Activated CD8-positive, alpha-beta T cell treated with anti-CD3 and anti-CD28 coated beads for 36 hours (primary cell): ENCODE measurements around the gene CCDC97. TPM values are rescaled to one million over a fixed set of nuclear protein-coding genes. Genes with fewer than 3 reads are reported as not detected.
A peak's percentile ranks its signal among the peaks of the same experiment; 100 is the strongest.

Experiments
- ATAC-seq: fragments of 200-7000 bp; cut with Tn5 transposase; one replicate; pipeline ENCODE4 v1.10.0; 2021; ENCODE audit warnings: mild to moderate bottlenecking, moderate library complexity
- CTCF ChIA-PET: fragments of 350-600 bp; sonication (Branson Sonifier 250); formaldehyde crosslinking; loops from one replicate; lab custom pipeline; 2021; ENCODE audit warnings: antibody characterized with exemption; lab: Charles Lee
- POLR2A ChIA-PET: fragments of 350-600 bp; sonication (Branson Sonifier 250); formaldehyde crosslinking; loops from one replicate; lab custom pipeline; 2021; ENCODE audit warnings: antibody characterized with exemption; lab: Charles Lee
- DNase-seq: peaks from one replicate; pipeline ENCODE4 v3.0.0-alpha.2; 2020
- H3K27ac Mint-ChIP-seq: one replicate; pipeline ENCODE4 v1.8.0; 2021; ENCODE audit warnings: mild to moderate bottlenecking, mixed read lengths
- H3K27me3 Mint-ChIP-seq: one replicate; pipeline ENCODE4 v1.8.0; 2021; ENCODE audit warnings: mixed read lengths
- H3K36me3 Mint-ChIP-seq: one replicate; pipeline ENCODE4 v1.8.0; 2021; ENCODE audit warnings: low read depth, mixed read lengths
- H3K4me1 Mint-ChIP-seq: one replicate; pipeline ENCODE4 v1.8.0; 2021; ENCODE audit warnings: low read depth, mixed read lengths
- H3K4me3 Mint-ChIP-seq: one replicate; pipeline ENCODE4 v1.8.0; 2021; ENCODE audit warnings: mild to moderate bottlenecking, moderate library complexity, mixed read lengths
- H3K9me3 Mint-ChIP-seq: one replicate; pipeline ENCODE4 v1.8.0; 2021; ENCODE audit warnings: mixed read lengths
- intact Hi-C: fragments of 100-400 bp; cut with micrococcal nuclease; formaldehyde crosslinking; loops from one replicate; pipeline ENCODE4 v1.10.0; 2022
- total RNA-seq, 2 experiments: library from RNA; stranded (reverse); gene quantifications; one replicate each; pipeline ENCODE4 v1.2.3, GENCODE V29; 2021
- TF ChIP-seq, protein P1 (sequence below): fragments of 200-600 bp; IDR thresholded peaks from one replicate; pipeline ENCODE4 v1.8.0; 2022; ENCODE audit warnings: antibody characterized with exemption, mild to moderate bottlenecking

CCDC97 gene
- total RNA-seq, 2 experiments from 2014 or later = 15.9 to 20.4 TPM

DNA sequence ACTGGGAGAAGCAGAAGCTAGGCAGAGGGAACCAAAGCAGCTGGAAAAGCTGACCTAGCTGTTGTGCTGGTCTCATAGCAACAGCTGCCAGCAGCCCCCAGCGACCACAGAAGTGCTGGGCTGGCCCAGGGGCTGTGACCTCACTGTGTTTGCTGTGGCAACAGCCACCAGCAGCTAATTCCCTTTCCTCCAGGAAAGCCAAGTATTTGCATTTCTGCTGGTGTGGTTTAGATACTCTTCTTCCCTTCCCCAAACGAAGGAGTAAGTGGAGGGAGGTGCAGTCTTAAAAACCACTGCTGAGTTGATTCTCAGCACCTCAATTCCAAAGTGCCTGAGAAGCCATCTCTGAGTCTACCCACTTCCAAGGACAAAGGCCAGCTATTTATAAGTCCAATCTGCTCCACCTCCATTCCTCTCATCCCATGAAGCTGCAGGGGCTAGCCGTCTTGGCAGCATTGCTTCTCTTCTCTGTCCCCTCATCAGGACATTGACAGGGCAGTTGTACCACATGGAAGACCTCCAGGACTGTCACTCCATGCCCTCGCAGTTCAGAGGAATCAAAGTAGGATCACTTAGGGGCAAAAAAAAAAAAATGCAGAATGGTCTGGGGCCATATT is 11.5 kb upstream of the CCDC97 start:
- CTCF ChIA-PET = interaction anchor here (2.6 kb wide), 1 partner anchor 9 kb away, joined by 18 read pairs; no protein-coding TSS in a partner anchor
- ATAC-seq (no peak), DNase-seq (peak; percentile 33)
- TF ChIP-seq, protein P1, sequence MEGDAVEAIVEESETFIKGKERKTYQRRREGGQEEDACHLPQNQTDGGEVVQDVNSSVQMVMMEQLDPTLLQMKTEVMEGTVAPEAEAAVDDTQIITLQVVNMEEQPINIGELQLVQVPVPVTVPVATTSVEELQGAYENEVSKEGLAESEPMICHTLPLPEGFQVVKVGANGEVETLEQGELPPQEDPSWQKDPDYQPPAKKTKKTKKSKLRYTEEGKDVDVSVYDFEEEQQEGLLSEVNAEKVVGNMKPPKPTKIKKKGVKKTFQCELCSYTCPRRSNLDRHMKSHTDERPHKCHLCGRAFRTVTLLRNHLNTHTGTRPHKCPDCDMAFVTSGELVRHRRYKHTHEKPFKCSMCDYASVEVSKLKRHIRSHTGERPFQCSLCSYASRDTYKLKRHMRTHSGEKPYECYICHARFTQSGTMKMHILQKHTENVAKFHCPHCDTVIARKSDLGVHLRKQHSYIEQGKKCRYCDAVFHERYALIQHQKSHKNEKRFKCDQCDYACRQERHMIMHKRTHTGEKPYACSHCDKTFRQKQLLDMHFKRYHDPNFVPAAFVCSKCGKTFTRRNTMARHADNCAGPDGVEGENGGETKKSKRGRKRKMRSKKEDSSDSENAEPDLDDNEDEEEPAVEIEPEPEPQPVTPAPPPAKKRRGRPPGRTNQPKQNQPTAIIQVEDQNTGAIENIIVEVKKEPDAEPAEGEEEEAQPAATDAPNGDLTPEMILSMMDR = no peak
- H3K4me3 Mint-ChIP-seq = no peak overlapping the region
- intact Hi-C loops = no loop called here
- POLR2A ChIA-PET = interaction anchor here (1.0 to 14.9 kb wide), 4 partner anchors 11 to 52 kb away, joined by 3 to 179 read pairs (median 14); partner anchors contain the start of genes CCDC97 and HNRNPUL1
- no peaks in the 10 kb centered on the region for H3K27me3 Mint-ChIP-seq
- H3K36me3 Mint-ChIP-seq = peaks cover 81% of the 10 kb centered on the region
- H3K4me1 Mint-ChIP-seq = peaks cover 75% of the 10 kb centered on the region
- H3K9me3 Mint-ChIP-seq = no peaks in the 10 kb centered on the region
- H3K27ac Mint-ChIP-seq = peak overlapping the region; percentile 84

DNA sequence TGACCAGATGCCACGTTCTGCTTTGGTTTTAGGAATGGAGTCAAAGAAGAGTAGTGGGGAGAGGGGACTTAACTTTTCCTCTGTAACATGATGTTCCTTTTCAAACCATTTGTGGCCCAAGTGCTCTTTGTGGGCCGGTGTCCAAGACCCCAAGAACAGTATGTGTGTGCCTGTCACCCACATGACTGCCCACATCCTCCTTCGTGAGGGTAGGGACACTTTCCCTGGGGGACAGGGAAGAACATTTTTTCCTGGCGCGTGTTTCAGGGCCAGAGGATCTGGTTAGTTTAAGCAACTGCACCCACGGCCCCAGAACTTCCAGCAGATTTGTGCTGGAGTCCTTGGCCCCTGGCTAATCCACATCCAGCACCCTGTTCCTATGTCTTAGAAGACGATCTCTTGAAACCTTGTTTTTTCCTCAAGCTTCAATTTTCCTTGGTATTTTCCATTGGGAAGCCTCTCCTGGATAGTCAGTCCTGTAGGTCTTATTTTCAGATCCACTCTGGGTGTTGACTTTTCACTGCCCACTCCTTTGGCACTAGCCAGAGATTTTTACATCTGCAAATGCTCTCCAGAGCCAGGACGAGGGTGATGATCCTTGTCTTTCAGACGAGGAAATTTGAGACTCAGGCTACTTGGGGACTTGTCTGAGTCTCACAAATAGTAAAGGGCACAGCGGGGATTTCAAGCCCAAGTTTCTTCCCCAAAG is 10.8 kb upstream of the CCDC97 start:
- TF ChIP-seq, protein P1 = no peak
- H3K36me3 Mint-ChIP-seq = peaks cover 80% of the 10 kb centered on the region
- intact Hi-C loops = no loop called here
- H3K9me3 Mint-ChIP-seq = no peaks in the 10 kb centered on the region
- ATAC-seq = no peak
- no peak for DNase-seq
- peak overlapping the region; percentile 84 for H3K27ac Mint-ChIP-seq
- H3K4me1 Mint-ChIP-seq = peaks cover 82% of the 10 kb centered on the region
- CTCF ChIA-PET = interaction anchor here (1.2 kb wide), 2 partner anchors 9 to 35 kb away, joined by 3 read pairs; no protein-coding TSS in a partner anchor
- POLR2A ChIA-PET = interaction anchor here (1.1 to 14.9 kb wide), 4 partner anchors 10 to 35 kb away, joined by 3 to 179 read pairs (median 14); partner anchors contain the start of genes CCDC97 and HNRNPUL1
- no peaks in the 10 kb centered on the region for H3K27me3 Mint-ChIP-seq
- H3K4me3 Mint-ChIP-seq = no peak overlapping the region

DNA sequence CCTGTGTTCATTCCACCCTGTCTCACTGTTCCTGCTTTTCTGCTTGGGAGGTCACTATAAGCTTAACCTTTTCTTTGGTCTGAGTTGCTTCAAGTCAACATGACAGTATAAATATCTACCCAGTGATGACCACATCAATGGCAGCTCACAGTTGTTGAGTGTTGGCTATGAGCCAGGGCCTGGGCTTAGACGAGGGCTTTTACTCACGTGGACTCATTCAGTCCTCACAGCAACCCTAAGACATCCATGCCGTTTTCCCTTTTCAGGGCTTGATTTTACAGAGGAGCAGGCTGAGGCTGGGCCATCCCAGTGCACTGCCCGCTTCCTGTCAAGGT is 10.2 kb upstream of the CCDC97 start:
- no peaks in the 10 kb centered on the region for H3K27me3 Mint-ChIP-seq
- ChIA-PET POLR2A (interaction anchor here (1.1 to 14.9 kb wide), 5 partner anchors 9 to 35 kb away, joined by 3 to 179 read pairs (median 6); partner anchors contain the start of genes CCDC97 and HNRNPUL1), CTCF (interaction anchor here (1.2 to 2.1 kb wide), 3 partner anchors 8 to 95 kb away, joined by 3 to 9 read pairs (median 3); no protein-coding TSS in a partner anchor)
- H3K9me3 Mint-ChIP-seq = no peaks in the 10 kb centered on the region
- no peak overlapping the region for H3K4me3 Mint-ChIP-seq
- ATAC-seq (no peak), DNase-seq (peak; percentile 46)
- intact Hi-C loops = no loop called here
- peaks cover 80% of the 10 kb centered on the region for H3K36me3 Mint-ChIP-seq
- peaks cover 87% of the 10 kb centered on the region for H3K4me1 Mint-ChIP-seq
- TF ChIP-seq, protein P1 = no peak
- peak overlapping the region; percentile 84 for H3K27ac Mint-ChIP-seq

DNA sequence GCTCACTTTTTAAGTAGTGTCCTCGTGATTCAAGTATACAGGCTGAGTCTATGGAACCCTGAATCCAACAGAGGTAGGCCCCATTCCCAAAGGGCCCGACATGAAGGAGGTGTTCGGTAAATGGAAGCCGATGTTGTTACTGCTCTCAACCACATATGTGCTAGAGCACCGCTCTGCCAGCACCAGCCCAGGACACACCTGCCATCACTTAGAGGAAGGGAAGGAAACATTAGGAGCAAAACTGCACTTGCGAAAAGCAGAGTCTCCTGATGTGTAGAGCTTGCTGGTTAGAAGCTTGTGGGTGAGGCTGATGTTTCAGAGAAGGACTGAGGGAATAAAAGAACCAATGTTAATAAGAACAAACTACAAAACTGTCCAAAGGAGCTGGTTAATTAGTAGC is 9.4 kb upstream of the CCDC97 start:
- TF ChIP-seq, protein P1 = no peak
- no peak for DNase-seq
- Mint-ChIP-seq H3K27ac (peak overlapping the region; percentile 84), H3K36me3 (peaks cover 79% of the 10 kb centered on the region), H3K27me3 (no peaks in the 10 kb centered on the region), H3K4me3 (no peak overlapping the region), H3K4me1 (peaks cover 92% of the 10 kb centered on the region), H3K9me3 (no peaks in the 10 kb centered on the region)
- ChIA-PET POLR2A (interaction anchor here (1.5 to 14.9 kb wide), 3 partner anchors 15 to 36 kb away, joined by 3 to 179 read pairs (median 6); partner anchors contain the start of gene HNRNPUL1), CTCF (interaction anchor here (0.7 to 4.6 kb wide), 8 partner anchors 7 to 858 kb away, joined by 3 to 33 read pairs (median 4); partner anchors contain the start of genes B9D2 and HNRNPUL1)
- no peak for ATAC-seq
- intact Hi-C loops = no loop called here
